Fibroblast of mammary gland (primary cell): ENCODE measurements around the gene ID4.

Experiments used
- DNase-seq: peaks from one replicate; pipeline ENCODE4 v3.0.0-alpha.2; 2010; ENCODE audit warnings: low read depth
- H3K4me3 ChIP-seq: 2 replicates; pipeline ENCODE4 v1.5.1; 2011; ENCODE audit warnings: low read depth, mild to moderate bottlenecking, low read length, moderate library complexity; ENCODE audit not compliant: control insufficient read depth
- TF ChIP-seq, protein P1 (sequence below): conservative IDR thresholded peaks from 2 replicates; pipeline ENCODE4 v1.5.1; 2011; ENCODE audit warnings: low read depth, low read length, inconsistent platforms; ENCODE audit not compliant: control insufficient read depth, insufficient read depth

Gene ID4

DNA sequence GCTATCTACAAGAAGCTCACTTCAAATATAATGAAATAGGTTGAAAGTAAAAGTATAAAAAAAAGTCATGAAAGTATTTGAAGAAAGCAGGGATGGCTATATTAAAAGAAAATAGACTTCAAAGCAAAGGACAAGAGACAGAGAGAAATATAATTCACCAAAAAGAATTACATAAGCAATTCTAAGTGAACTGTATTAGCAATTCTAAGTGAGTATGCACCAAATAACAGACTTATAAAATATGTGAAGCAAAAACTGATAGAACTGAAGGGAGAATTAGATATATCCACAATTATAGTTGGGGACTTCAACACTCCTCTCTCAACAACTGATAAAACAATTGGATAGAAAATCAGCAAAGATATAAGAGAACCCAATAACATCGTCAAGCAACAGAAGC is 38.8 kb upstream of the ID4 start:
- H3K4me3 ChIP-seq = no peak overlapping the region
- TF ChIP-seq, protein P1, sequence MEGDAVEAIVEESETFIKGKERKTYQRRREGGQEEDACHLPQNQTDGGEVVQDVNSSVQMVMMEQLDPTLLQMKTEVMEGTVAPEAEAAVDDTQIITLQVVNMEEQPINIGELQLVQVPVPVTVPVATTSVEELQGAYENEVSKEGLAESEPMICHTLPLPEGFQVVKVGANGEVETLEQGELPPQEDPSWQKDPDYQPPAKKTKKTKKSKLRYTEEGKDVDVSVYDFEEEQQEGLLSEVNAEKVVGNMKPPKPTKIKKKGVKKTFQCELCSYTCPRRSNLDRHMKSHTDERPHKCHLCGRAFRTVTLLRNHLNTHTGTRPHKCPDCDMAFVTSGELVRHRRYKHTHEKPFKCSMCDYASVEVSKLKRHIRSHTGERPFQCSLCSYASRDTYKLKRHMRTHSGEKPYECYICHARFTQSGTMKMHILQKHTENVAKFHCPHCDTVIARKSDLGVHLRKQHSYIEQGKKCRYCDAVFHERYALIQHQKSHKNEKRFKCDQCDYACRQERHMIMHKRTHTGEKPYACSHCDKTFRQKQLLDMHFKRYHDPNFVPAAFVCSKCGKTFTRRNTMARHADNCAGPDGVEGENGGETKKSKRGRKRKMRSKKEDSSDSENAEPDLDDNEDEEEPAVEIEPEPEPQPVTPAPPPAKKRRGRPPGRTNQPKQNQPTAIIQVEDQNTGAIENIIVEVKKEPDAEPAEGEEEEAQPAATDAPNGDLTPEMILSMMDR = no peak
- DNase-seq = no peak

DNA sequence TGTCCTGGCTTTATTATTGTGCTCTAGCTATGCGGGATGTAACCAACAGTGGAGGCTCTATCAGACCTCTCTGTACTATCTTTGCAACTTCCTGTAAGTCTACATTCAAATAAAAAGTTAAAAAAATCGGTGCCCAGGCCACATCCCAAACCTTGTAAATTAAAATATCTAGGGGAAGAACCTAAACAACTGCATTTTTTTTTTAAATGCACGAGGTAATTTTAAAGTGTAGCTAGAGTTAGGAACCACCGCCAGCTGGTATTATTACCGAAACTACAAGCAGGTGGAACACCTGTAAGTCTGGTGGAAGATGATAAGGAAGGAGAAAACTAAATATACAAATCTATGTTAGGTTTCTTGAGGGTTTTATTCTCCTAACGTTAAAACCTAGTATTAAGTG is 34.5 kb upstream of the ID4 start:
- H3K4me3 ChIP-seq = no peak overlapping the region
- DNase-seq = no peak
- TF ChIP-seq, protein P1 = no peak

DNA sequence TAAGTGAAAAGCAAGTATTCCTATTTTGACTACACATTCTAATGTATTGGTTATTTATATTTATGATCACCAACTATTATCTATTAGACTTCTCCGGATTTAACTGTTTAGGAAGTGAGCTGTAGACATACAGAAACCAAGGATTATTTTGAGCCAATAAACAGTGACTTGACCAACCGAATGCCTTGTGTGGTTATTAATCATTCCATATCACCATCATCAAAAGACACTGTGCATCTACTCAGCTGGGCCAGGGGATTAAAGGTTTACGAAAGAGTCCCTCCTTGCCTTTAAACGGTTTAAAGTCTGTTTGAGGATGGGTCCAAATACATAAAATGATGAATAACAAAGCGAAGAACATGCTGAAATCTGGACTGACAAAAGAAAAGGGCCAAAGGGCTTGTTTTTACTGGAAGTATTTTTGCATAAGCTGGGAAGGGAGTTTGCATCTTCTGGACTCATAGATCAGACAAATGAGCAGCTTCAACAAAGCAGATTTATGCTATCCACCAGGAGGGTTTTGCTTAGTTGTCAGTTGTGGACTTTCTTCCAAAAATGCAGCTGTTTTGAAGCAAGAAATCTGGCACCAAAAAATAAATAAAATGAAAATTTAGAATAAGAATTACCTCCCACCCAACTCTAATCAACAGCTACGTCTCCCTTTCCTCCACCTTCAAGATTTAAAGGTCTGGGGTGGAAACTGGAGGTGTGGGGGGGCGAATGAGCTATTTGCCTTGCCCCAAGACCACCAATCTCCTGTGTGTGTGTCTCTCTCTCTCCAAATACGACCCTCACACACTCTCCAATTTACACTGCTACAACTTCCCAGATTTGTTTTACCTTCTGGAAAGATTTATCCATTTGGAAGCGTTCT is 33.6 kb upstream of the ID4 start:
- peak; percentile 17 for DNase-seq
- TF ChIP-seq, protein P1 = no peak
- peak overlapping the region; percentile 68 for H3K4me3 ChIP-seq

DNA sequence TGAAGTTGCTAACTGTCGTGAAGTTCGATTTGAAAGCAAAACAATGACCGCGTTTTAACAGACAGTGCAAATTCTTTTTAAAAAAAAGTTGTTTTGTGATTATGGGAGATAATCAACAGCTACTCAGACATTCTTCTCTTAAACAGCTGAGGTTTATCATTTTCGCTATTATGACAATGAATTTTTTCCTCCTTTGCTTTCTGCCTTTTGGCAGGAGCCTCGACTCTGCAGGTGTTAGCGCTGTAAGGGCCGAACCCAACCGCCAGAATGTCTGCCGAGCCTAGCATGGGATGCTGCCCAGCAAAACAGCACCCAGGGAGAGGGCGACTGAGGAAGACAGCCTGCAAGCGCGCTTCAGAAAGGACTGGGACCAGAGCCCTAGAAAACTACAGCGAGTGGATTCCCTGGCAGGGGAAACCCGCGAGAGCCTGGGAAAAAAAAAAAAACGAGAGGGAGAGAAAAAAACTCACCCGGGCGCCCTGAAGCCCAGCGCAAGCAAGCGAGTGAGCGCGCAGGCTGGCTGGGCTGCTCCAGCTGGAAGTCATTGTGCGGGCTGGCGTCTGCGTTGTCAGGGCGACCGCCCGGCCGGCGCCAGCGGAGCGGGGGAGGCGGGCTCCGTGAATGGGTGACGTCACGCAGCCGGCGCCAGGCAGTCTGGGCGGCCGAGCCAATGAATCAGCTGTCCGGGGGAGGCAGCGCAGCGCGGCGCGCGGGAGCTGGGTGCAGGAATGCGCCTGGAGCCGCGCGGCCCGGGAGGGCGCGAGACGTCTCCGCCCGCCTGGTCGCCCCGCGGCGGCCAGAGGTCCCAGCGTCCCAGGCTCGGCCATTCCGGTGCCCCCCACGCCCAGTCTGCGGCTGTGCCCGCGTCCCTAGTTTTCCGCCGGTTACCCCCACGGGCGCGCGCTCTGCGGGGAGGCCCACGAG is 32.7 kb upstream of the ID4 start:
- TF ChIP-seq, protein P1 = no peak
- peak; percentile 93 for DNase-seq
- peak overlapping the region; percentile 68 for H3K4me3 ChIP-seq

DNA sequence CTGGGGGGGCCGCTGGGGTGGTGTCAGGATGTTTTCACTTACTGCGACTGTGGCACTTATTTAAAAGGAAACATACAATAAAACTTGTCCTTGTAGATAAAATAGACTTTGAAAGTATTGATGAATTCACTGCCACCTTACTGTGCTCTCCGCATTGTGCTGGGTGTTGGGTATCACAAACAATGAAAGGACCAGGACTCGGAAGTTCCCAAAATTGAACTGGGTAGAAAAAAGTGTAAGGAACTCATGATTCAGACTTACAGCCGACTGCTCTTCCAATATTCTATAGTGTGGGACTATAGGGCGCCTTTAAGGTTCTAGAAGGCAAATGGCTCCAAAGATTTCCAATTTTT is 32.1 kb upstream of the ID4 start:
- peak overlapping the region; percentile 43 for H3K4me3 ChIP-seq
- DNase-seq = peak; percentile 4
- TF ChIP-seq, protein P1 = no peak

DNA sequence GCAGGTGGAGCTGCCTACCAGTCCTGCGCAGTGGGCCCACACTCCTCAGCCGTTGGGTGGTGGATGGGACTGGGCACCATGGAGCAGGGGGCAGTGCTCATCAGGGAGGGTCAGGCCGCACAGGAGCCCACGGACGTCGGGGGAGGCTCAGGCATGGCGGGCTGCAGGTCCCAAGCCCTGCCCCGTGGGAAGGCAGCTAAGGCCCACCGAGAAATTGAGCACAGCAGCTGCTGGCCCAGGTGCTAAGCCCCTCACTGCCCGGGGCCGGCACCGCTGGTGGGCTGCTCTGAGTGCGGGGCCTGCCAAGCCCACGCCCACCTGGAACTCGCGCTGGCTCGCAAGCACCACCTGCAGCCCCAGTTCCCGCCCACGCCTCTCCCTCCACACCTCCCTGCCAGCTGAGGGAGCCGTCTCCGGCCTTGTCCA is 30.2 kb upstream of the ID4 start:
- TF ChIP-seq, protein P1 = no peak
- DNase-seq = no peak
- H3K4me3 ChIP-seq = no peak overlapping the region
